ENCODE data around the gene CSRNP3. TPM values are rescaled to one million over a fixed set of nuclear protein-coding genes. Genes with fewer than 3 reads are reported as not detected.

CSRNP3 gene
- total and polyA plus RNA-seq, 2 donors (not counting 3 experiments of a cell fraction or from before 2014, with no cell fraction given) = not detected

DNA sequence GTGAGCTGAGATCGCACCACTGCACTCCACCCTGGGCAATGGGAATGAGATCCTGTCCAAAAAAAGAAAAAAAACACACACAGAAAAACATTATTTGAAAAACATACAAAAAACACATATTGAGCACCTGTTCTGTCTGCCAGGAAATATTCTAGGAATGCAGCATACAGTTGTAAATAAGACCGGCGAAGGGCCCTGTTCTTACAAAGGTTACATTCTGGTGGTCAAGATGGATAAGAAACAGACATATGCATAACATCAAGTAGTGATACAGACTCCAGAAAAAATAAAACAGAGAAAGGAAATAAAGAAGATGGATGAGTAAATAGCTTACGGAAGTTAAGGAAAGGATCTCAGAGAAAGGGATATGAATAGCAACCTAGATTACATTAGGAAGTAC, 164.8 kb downstream of the CSRNP3 start:
- no peak overlapping the region for H3K9ac ChIP-seq (replicated peaks; ENCODE audit: extremely low read depth, insufficient read depth, low read length)
- no TSS peak for BruUV-seq (replicated peaks)
- dilution Hi-C loops (cut with MboI; ENCODE audit: extremely low pct_ligation_motif_present, low sequenced_read_pairs) = no loop called here
- no peak overlapping the region for H3K4me2 ChIP-seq (ENCODE audit: insufficient read depth, low read length)
- H2AFZ ChIP-seq (ENCODE audit: low read depth, low read length) = no peak overlapping the region
- H3K4me1 ChIP-seq (ENCODE audit: control insufficient read depth, extremely low read depth, insufficient read depth, low read length) = no peaks in the 10 kb centered on the region
- H3K27ac ChIP-seq (ENCODE audit: insufficient read depth, low read depth, low read length) = no peak overlapping the region
- TF ChIP-seq FOS (IDR thresholded peaks at IDR 0.05; ENCODE audit: borderline replicate concordance, insufficient read depth, low read length) (no peak), MAX (IDR thresholded peaks at IDR 0.05; ENCODE audit: insufficient read depth, insufficient read length) (no peak), JUN (IDR thresholded peaks at IDR 0.05; ENCODE audit: borderline replicate concordance, insufficient read depth, insufficient read length, low read depth) (no peak), CTCF (IDR thresholded peaks at IDR 0.05; ENCODE audit: extremely low read depth in 1 of 2, insufficient read depth in 1 of 2, low read depth in 1 of 2, low read length in 2 of 2) (no peak), EZH2 (IDR thresholded peaks at IDR 0.05; ENCODE audit: borderline replicate concordance, low read depth, low read length, severe bottlenecking) (no peak), GATA2 (IDR thresholded peaks at IDR 0.05; ENCODE audit: insufficient read depth, insufficient read length, low read depth, low read length) (no peak), MYC (IDR thresholded peaks at IDR 0.05; ENCODE audit: low read depth, low read length) (no peak), POLR2A (IDR thresholded peaks at IDR 0.05; ENCODE audit: low read depth, low read length) (no peak), POLR2AphosphoS5 (IDR thresholded peaks at IDR 0.05; ENCODE audit: insufficient read depth, low read depth, low read length) (no peak)
- H3K36me3 ChIP-seq (ENCODE audit: control insufficient read depth in 2 of 2, extremely low read depth in 1 of 2, insufficient read depth in 2 of 2, low read length in 2 of 2) = no peaks in the 10 kb centered on the region
- no peaks in the 10 kb centered on the region for H3K9me3 ChIP-seq (replicated peaks; ENCODE audit: control insufficient read depth, insufficient read depth, low read length)
- H3K9me1 ChIP-seq (replicated peaks; ENCODE audit: control insufficient read depth, extremely low read depth, insufficient read depth, low read length) = no peaks in the 10 kb centered on the region
- H3K4me3 ChIP-seq (replicated peaks in 1 of 3; ENCODE audit: insufficient read depth in 1 of 3, low read depth in 1 of 3, low read length in 3 of 3) = no peak overlapping the region
- H3K79me2 ChIP-seq (ENCODE audit: control insufficient read depth, insufficient read depth, low read length) = no peaks in the 10 kb centered on the region
- FAIRE-seq = no peak
- intact Hi-C loops (cut with micrococcal nuclease) = no loop called here
- peaks cover under 1 to 2% of the 10 kb centered on the region in 2 experiments for H3K27me3 ChIP-seq (ENCODE audit: control insufficient read depth in 2 of 2, insufficient read depth in 2 of 2, low read length in 2 of 2)
- H4K20me1 ChIP-seq (replicated peaks; ENCODE audit: control insufficient read depth, extremely low read depth, insufficient read depth, low read length) = no peaks in the 10 kb centered on the region
- POLR2A ChIA-PET = no interaction called here
- no peak for DNase-seq (ENCODE audit: low read depth, low spot score)
- CTCF ChIA-PET = interaction anchor here (1.2 kb wide), 1 partner anchor 240 kb away, joined by 3 read pairs; no protein-coding TSS in a partner anchor
